HG03469 (cell line): ENCODE data around the gene LMNB1.

Experiments used
- ATAC-seq: cut with Tn5 transposase; IDR thresholded peaks from one replicate; pipeline ENCODE4 v1.9.1; 2021; ENCODE audit warnings: mild to moderate bottlenecking, moderate library complexity, moderate number of reproducible peaks; ENCODE audit not compliant: unreplicated experiment

LMNB1 gene

GRCh38 chr5:126883564-126884245, 106.8 kb downstream of the LMNB1 start:
- no peak for ATAC-seq

GRCh38 chr5:126884269-126884819, 107.4 kb downstream of the LMNB1 start:
- ATAC-seq = no peak
